ENCODE data around the gene SLC22A4.

GRCh38 chr5:132389051-132389331 lies 94.8 kb downstream of the SLC22A4 start:
- TF ChIP-seq, protein P1, sequence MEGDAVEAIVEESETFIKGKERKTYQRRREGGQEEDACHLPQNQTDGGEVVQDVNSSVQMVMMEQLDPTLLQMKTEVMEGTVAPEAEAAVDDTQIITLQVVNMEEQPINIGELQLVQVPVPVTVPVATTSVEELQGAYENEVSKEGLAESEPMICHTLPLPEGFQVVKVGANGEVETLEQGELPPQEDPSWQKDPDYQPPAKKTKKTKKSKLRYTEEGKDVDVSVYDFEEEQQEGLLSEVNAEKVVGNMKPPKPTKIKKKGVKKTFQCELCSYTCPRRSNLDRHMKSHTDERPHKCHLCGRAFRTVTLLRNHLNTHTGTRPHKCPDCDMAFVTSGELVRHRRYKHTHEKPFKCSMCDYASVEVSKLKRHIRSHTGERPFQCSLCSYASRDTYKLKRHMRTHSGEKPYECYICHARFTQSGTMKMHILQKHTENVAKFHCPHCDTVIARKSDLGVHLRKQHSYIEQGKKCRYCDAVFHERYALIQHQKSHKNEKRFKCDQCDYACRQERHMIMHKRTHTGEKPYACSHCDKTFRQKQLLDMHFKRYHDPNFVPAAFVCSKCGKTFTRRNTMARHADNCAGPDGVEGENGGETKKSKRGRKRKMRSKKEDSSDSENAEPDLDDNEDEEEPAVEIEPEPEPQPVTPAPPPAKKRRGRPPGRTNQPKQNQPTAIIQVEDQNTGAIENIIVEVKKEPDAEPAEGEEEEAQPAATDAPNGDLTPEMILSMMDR (IDR thresholded peaks at IDR 0.05) = no peak
- no peak for TF ChIP-seq EZH2 (IDR thresholded peaks at IDR 0.05; ENCODE audit: borderline replicate concordance, insufficient read depth, low read depth, low read length, poor library complexity, severe bottlenecking)
